GM06990 (cell line): ENCODE measurements around the gene IP6K2.
A peak's percentile ranks its signal among the peaks of the same experiment; 100 is the strongest.

Experiments used
- DNase-seq: peaks from one replicate; pipeline ENCODE4 v3.0.0-alpha.2; 2011; ENCODE audit not compliant: insufficient read length; ENCODE audit errors: extremely low read depth
- H3K27me3 ChIP-seq: replicated peaks from 2 replicates; pipeline ENCODE4 v1.6.0; 2011; ENCODE audit warnings: low read length; ENCODE audit not compliant: control insufficient read depth, insufficient read depth
- H3K36me3 ChIP-seq: 2 replicates; pipeline ENCODE4 v1.5.1; 2011; ENCODE audit warnings: low read length; ENCODE audit not compliant: control insufficient read depth, insufficient read depth
- H3K4me3 ChIP-seq: replicated peaks from 2 replicates; pipeline ENCODE4 v1.5.1; 2011; ENCODE audit warnings: low read depth, mild to moderate bottlenecking, control low read depth, low read length
- CTCF ChIP-seq: IDR thresholded peaks from 2 replicates; pipeline ENCODE4 v1.5.1; 2011; ENCODE audit warnings: low read length, control low read depth, mild to moderate bottlenecking, inconsistent platforms; ENCODE audit not compliant: insufficient read depth, poor library complexity, severe bottlenecking

IP6K2 gene

GRCh38 chr3:48688737-48689075, 28.3 kb downstream of the IP6K2 start:
- no peaks in the 10 kb centered on the region for H3K27me3 ChIP-seq
- no peak overlapping the region for H3K4me3 ChIP-seq
- H3K36me3 ChIP-seq = peaks cover 37% of the 10 kb centered on the region
- no peak for TF ChIP-seq CTCF
- no peak for DNase-seq

GRCh38 chr3:48688032-48688736, 28.8 kb downstream of the IP6K2 start:
- no peaks in the 10 kb centered on the region for H3K27me3 ChIP-seq
- H3K36me3 ChIP-seq = peaks cover 35% of the 10 kb centered on the region
- DNase-seq = no peak
- H3K4me3 ChIP-seq = no peak overlapping the region
- no peak for TF ChIP-seq CTCF

GRCh38 chr3:48687220-48687678, 29.8 kb downstream of the IP6K2 start:
- TF ChIP-seq CTCF = no peak
- Histone ChIP-seq H3K4me3 (no peak overlapping the region), H3K36me3 (peaks cover 27% of the 10 kb centered on the region), H3K27me3 (no peaks in the 10 kb centered on the region)
- DNase-seq = no peak

GRCh38 chr3:48686538-48687219, 30.3 kb downstream of the IP6K2 start:
- H3K4me3 ChIP-seq = no peak overlapping the region
- DNase-seq = no peak
- peaks cover 27% of the 10 kb centered on the region for H3K36me3 ChIP-seq

GRCh38 chr3:48685603-48686511, 31.2 kb downstream of the IP6K2 start, which contains the start of gene NCKIPSD:
Gene NCKIPSD (minus strand): TSS chr3:48685915. CDS start chr3:48685807, 108 bp downstream.
- peaks cover 32% of the 10 kb centered on the region for H3K36me3 ChIP-seq
- H3K27me3 ChIP-seq = no peaks in the 10 kb centered on the region
- DNase-seq = peak; percentile 90
- H3K4me3 ChIP-seq = peak within 1 kb of the TSS; percentile 89
- TF ChIP-seq CTCF = peak; percentile 73

More at GRCh38 chr3:48686538-48687219, 30.3 kb downstream of the IP6K2 start:
- no peaks in the 10 kb centered on the region for H3K27me3 ChIP-seq
- no peak for TF ChIP-seq CTCF
